HepG2 (cell line): ENCODE measurements around the gene POLA1. TPM values are rescaled to one million over a fixed set of nuclear protein-coding genes. Genes with fewer than 3 reads are reported as not detected.
A peak's percentile ranks its signal among the peaks of the same experiment; 100 is the strongest.

ENCODE experiments used
- ATAC-seq: fragments of 200-7000 bp; cut with Tn5 transposase; 3 replicates; pipeline ENCODE4 v1.9.1; 2020; ENCODE audit warnings: mild to moderate bottlenecking, moderate library complexity
- BruUV-seq: library from RNA; stranded (reverse); fragments of 400-500 nt; replicated peaks from 2 replicates; lab custom pipeline; 2021; lab: Mats Ljungman, UMichigan
- CTCF ChIA-PET: fragments of 300-600 bp; formaldehyde crosslinking; extraction: SDS; loops from one replicate; lab custom pipeline; 2021; ENCODE audit warnings: low total read pairs, inconsistent platforms, low intra/inter-chr PET ratio; lab: Yijun Ruan, JAX
- POLR2A ChIA-PET: fragments of 350-600 bp; sonication (Branson Sonifier 250); formaldehyde crosslinking; loops from one replicate; lab custom pipeline; 2020; ENCODE audit warnings: antibody characterized with exemption, inconsistent platforms; lab: Yijun Ruan, JAX
- DNase-seq: peaks from one replicate; pipeline ENCODE4 v3.0.0-alpha.2; 2015; ENCODE audit warnings: low spot score
- FAIRE-seq: peaks from 3 replicates; lab custom pipeline; 2011; peaks lifted over from hg19 to GRCh38; lab: Jason Lieb, UNC
- H2AFZ ChIP-seq: one replicate; pipeline ENCODE4 v1.6.1; 2011; ENCODE audit warnings: low read length, inconsistent platforms
- H3K27ac ChIP-seq: fragments of 300-600 bp; 3 replicates; pipeline ENCODE4 v1.8.0; 2011; ENCODE audit warnings: mixed run types, mild to moderate bottlenecking, mixed read lengths, low read length, inconsistent platforms; ENCODE audit not compliant: insufficient read depth; ENCODE audit errors: extremely low read length
- H3K27me3 ChIP-seq, 2 experiments: fragments of 200-600 bp in 1 of 2; 2 replicates in 1 of 2; 3 replicates in 1 of 2; pipeline versions ENCODE4 v1.6.0 to v1.8.0; 2011; ENCODE audit warnings: low read length in 2 of 2, mild to moderate bottlenecking in 2 of 2, moderate library complexity in 2 of 2, inconsistent platforms in 1 of 2; ENCODE audit not compliant: insufficient read depth in 2 of 2, control insufficient read depth in 1 of 2
- H3K36me3 ChIP-seq, 2 experiments: fragments of 200-600 bp in 1 of 2; replicated peaks in 1 of 2; 2 replicates in 1 of 2; 3 replicates in 1 of 2; pipeline versions ENCODE4 v1.5.1 to v1.8.0; 2011; ENCODE audit warnings: low read length in 2 of 2, inconsistent platforms in 1 of 2; ENCODE audit not compliant: insufficient read depth in 2 of 2, control insufficient read depth in 1 of 2
- H3K4me1 ChIP-seq: 2 replicates; pipeline ENCODE4 v1.5.1; 2012; ENCODE audit warnings: low read length, inconsistent platforms; ENCODE audit not compliant: insufficient read depth
- H3K4me2 ChIP-seq: 2 replicates; pipeline ENCODE4 v1.6.0; 2011; ENCODE audit warnings: low read depth, low read length, inconsistent platforms
- H3K4me3 ChIP-seq, 3 experiments: fragments of 200-600 bp in 1 of 3; sonication (generic), shearing (Covaris generic) in 1 of 3; replicated peaks in 1 of 3; 2 replicates each; pipeline ENCODE4 v1.5.1; 2011 to 2016; ENCODE audit warnings: low read length in 3 of 3, inconsistent platforms in 2 of 3, low read depth in 2 of 3, mild to moderate bottlenecking in 2 of 3, control low read depth in 1 of 3, mixed read lengths in 1 of 3; ENCODE audit not compliant: insufficient read depth in 1 of 3
- H3K79me2 ChIP-seq: one replicate; pipeline ENCODE4 v1.6.1; 2011; ENCODE audit warnings: low read length, inconsistent platforms; ENCODE audit not compliant: insufficient read depth
- H3K9ac ChIP-seq: 2 replicates; pipeline ENCODE4 v1.6.0; 2011; ENCODE audit warnings: mild to moderate bottlenecking, low read depth, low read length, inconsistent platforms; ENCODE audit not compliant: insufficient read depth
- H3K9me3 ChIP-seq: 2 replicates; pipeline ENCODE4 v1.5.1; 2012; ENCODE audit warnings: mild to moderate bottlenecking, low read length
- H4K20me1 ChIP-seq: 2 replicates; pipeline ENCODE4 v1.6.0; 2011; ENCODE audit warnings: inconsistent platforms, mild to moderate bottlenecking, low read length, moderate library complexity; ENCODE audit not compliant: insufficient read depth
- ASH2L ChIP-seq: fragments of 300-600, 200-600 bp; sonication (generic); IDR thresholded peaks from 2 replicates; pipeline ENCODE4 v1.7.0; 2017; ENCODE audit warnings: low read depth, mild to moderate bottlenecking, moderate library complexity, mixed read lengths, low read length; ENCODE audit not compliant: insufficient read length
- BHLHE40 ChIP-seq: IDR thresholded peaks from 2 replicates; pipeline ENCODE4 v1.6.1; 2011; ENCODE audit warnings: low read length, improper control_type of control experiment
- E2F1 ChIP-seq: sonication (generic); formaldehyde crosslinking; IDR thresholded peaks from 2 replicates; pipeline ENCODE4 v1.5.0; 2020; ENCODE audit warnings: missing genetic modification reagents
- GATAD2A ChIP-seq: IDR thresholded peaks from 2 replicates; pipeline ENCODE4 v1.6.1; 2016
- HNRNPK ChIP-seq: fragments of 200-400 bp; formaldehyde crosslinking; IDR thresholded peaks from 2 replicates; pipeline ENCODE4 v1.6.1; 2018; ENCODE audit warnings: low read length, low read depth, moderate library complexity, mild to moderate bottlenecking; ENCODE audit not compliant: poor library complexity, severe bottlenecking
- NFIB ChIP-seq: sonication (generic); formaldehyde crosslinking; IDR thresholded peaks from 2 replicates; pipeline ENCODE4 v1.9.0; 2021; ENCODE audit warnings: missing genetic modification reagents, mild to moderate bottlenecking, borderline replicate concordance
- PATZ1 ChIP-seq: sonication (generic); formaldehyde crosslinking; IDR thresholded peaks from 2 replicates; pipeline ENCODE4 v1.4.0; 2020; ENCODE audit warnings: missing genetic modification reagents
- ZFP1 ChIP-seq: IDR thresholded peaks from 2 replicates; pipeline ENCODE4 v1.6.1; 2016
- ZNF251 ChIP-seq: sonication (generic); formaldehyde crosslinking; IDR thresholded peaks from 2 replicates; pipeline ENCODE4 v1.9.0; 2021; ENCODE audit warnings: mild to moderate bottlenecking, missing genetic modification reagents
- ZNF556 ChIP-seq: sonication (generic); formaldehyde crosslinking; IDR thresholded peaks from 2 replicates; pipeline ENCODE4 v1.4.0; 2020; ENCODE audit warnings: mild to moderate bottlenecking, missing genetic modification reagents, borderline replicate concordance
- WGBS: methylation state at CpG from one replicate; pipeline ENCODE4 v1.1.6; 2017; ENCODE audit warnings: low lambda C conversion rate; 5-methylcytosine and 5-hydroxymethylcytosine counted together
- in situ Hi-C: cut with HindIII; loops from 2 replicates; pipeline ENCODE4 v1.10.0; 2017; ENCODE audit warnings: low pct_unique_long_range_greater_than_20kb; ENCODE audit not compliant: extremely low pct_ligation_motif_present
- intact Hi-C: fragments of 100-400 bp; cut with micrococcal nuclease; formaldehyde crosslinking; loops from one replicate; pipeline ENCODE4 v1.10.0; 2022; ENCODE audit not compliant: unreplicated experiment
- polyA plus RNA-seq, 8 experiments: library from polyadenylated mRNA; depleted of rRNA in 3 of 8; stranded (reverse) in 7 of 8; unstranded in 1 of 8; fragments of >200 nt; fragmentation: Illumina TruSeq in 4 of 8; extraction: Trizol in 4 of 8; gene quantifications; 2 replicates each; pipeline versions ENCODE4 v1.2.1 to v1.2.3, GENCODE V29; 2011 to 2016; ENCODE audit warnings: low read depth in 4 of 8, missing spikeins in 1 of 8, mixed read lengths in 1 of 8; ENCODE audit not compliant: insufficient read depth in 1 of 8
- total RNA-seq, 5 experiments: library from RNA; depleted of rRNA; stranded (reverse); fragments of >200 nt; fragmentation: Illumina TruSeq; extraction: Trizol; gene quantifications; 2 replicates each; pipeline ENCODE4 v1.2.3, GENCODE V29; 2016; ENCODE audit warnings: low read depth in 1 of 5

Gene POLA1
- total and polyA plus RNA-seq, 2 of the 13 experiments (the other 11 are each of a cell fraction or from before 2014, with no cell fraction given) = 3.3 to 26.5 TPM

- TF ChIP-seq ZFP1 (CRISPR knock-in tag) (no peak), ZNF251 (CRISPR knock-in tag) (no peak), GATAD2A (CRISPR knock-in tag) (no peak), E2F1 (no peak), BHLHE40 (no peak), ASH2L (no peak), ZNF556 (no peak), PATZ1 (no peak)
Measured at GRCh38 chrX:24999511-24999910, 305.8 kb downstream of the POLA1 start (continued).

DNA sequence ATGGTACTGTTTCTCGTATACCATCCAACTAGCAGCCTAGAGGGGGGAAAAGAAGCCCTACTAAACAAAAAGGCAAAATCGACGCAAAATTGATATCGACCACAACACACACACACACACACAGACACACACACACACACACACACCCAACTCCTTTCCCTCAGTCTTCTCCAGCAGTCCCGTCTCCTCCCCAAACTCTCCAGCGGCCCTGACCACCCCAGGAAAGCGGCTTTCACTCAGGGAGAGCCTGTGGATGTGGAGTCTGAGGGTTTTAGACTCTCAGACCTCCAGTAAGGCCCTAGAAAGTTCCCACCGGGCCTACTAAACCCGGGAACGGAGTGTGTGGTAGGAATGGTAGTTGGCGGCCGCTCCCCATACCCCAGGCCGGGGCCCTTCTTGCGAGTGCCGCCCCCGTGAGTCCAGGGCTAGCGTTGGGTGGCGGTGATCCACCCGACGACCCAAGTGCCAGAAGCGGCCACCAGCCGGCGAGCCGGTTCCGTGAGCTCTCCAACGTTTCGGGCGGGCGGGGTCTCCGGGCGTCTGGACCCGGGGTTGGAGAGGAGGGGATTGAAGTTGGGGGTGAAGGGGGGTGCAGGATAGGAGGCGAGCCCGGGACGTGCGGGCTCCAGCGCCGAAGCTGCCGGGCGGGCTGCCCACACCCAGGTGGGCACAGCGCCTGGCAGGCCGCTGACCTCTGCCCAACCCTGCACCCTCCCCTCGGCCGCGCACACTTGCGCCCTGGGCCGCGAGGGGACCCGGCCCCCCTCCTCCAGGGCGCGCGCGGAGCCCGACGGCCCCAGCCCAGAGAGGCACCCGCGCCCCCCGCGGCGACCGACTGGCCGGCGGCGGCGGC is 308.3 kb downstream of the POLA1 start:
- CTCF ChIA-PET = no interaction called here
- peak; percentile 26 for TF ChIP-seq HNRNPK
- no peak for TF ChIP-seq NFIB
- TF ChIP-seq, all 625 proteins: peak for 1

More for the DNA sequence above, 308.3 kb downstream of the POLA1 start:
- no peaks in the 10 kb centered on the region for H3K9me3 ChIP-seq
- POLR2A ChIA-PET = no interaction called here
- no TSS peak for BruUV-seq
- intact Hi-C loops = no loop called here
- H3K27me3 ChIP-seq = peaks cover 2 to 20% of the 10 kb centered on the region in 2 experiments; a peak in 2 of 5 replicates
- no peak for FAIRE-seq
- H3K4me1 ChIP-seq = peaks cover 6% of the 10 kb centered on the region; the same call in 1 of the 2 replicates
- H3K9ac ChIP-seq = no peak overlapping the region
- H3K36me3 ChIP-seq = no peaks in the 10 kb centered on the region
- no peak overlapping the region for H3K4me3 ChIP-seq
- DNase-seq = no peak
- no peak overlapping the region for H2AFZ ChIP-seq
- no peak overlapping the region for H3K27ac ChIP-seq
- no peak overlapping the region for H3K4me2 ChIP-seq
- H4K20me1 ChIP-seq = no peaks in the 10 kb centered on the region
- no peaks in the 10 kb centered on the region for H3K79me2 ChIP-seq
- WGBS = 80% methylated on average over 4 of the region's 65 CpGs
- no peak for ATAC-seq
- in situ Hi-C loops = no loop called here
